ENCODE measurements around the gene PPTC7.
"Not testable (repeated sequence)": the region's sequence is repeated elsewhere in the genome, so short reads cannot be mapped to it uniquely, and the experiment has no call there.

- not testable (repeated sequence) for TF ChIP-seq SMC3 (conservative IDR thresholded peaks at IDR 0.05; ENCODE audit: poor library complexity); CTCF (IDR thresholded peaks at IDR 0.05; ENCODE audit: poor library complexity, severe bottlenecking); EZH2 (IDR thresholded peaks at IDR 0.05; ENCODE audit: borderline replicate concordance, insufficient read depth, low read length, poor library complexity, severe bottlenecking)
Measured at GRCh38 chr12:110574717-110575230, 8.3 kb downstream of the PPTC7 start.
